CD4-positive, alpha-beta T cell treated with Interleukin-6 at 100 ng/mL for 8 hours (primary cell): Measurements from ENCODE around the gene PFDN6.
A peak's percentile ranks its signal among the peaks of the same experiment; 100 is the strongest.
"Not testable (repeated sequence)": the region's sequence is repeated elsewhere in the genome, so short reads cannot be mapped to it uniquely, and the experiment has no call there.

Source experiments
- DNase-seq: peaks from one replicate; pipeline ENCODE4 v3.0.0-alpha.2; 2020; ENCODE audit warnings: mixed read lengths, low spot score

The PFDN6 gene

GRCh38 chr6:33288921-33289783, at the start of gene PFDN6, which contains the start of gene WDR46:
Gene PFDN6, plus strand, starts transcription at chr6:33289601. Its CDS starts 256 bp downstream, at chr6:33289857.
Gene WDR46, minus strand, starts transcription at chr6:33289239. Its CDS starts 69 bp downstream, at chr6:33289170.
- DNase-seq: peak; percentile 82

GRCh38 chr6:33241968-33242367, 47.4 kb upstream of the PFDN6 start:
- DNase-seq: no peak

- DNase-seq: no peak
Measured at GRCh38 chr6:33243476-33243875, 45.9 kb upstream of the PFDN6 start.

- peak; percentile 89 for DNase-seq
Measured at GRCh38 chr6:33247977-33248642, 41.3 kb upstream of the PFDN6 start.

GRCh38 chr6:33248643-33248931, 40.8 kb upstream of the PFDN6 start:
- DNase-seq: no peak

GRCh38 chr6:33248932-33249731, 40.3 kb upstream of the PFDN6 start:
- DNase-seq: peak; percentile 97

- no peak for DNase-seq
Measured at GRCh38 chr6:33249732-33250630, 39.4 kb upstream of the PFDN6 start.

GRCh38 chr6:33250731-33251130, 38.7 kb upstream of the PFDN6 start:
- DNase-seq: no peak

GRCh38 chr6:33251395-33252012, 37.9 kb upstream of the PFDN6 start:
- no peak for DNase-seq

GRCh38 chr6:33252759-33253158, 36.6 kb upstream of the PFDN6 start:
- DNase-seq: no peak

GRCh38 chr6:33254591-33254990, 34.8 kb upstream of the PFDN6 start:
- DNase-seq: no peak

- DNase-seq: no peak
Measured at GRCh38 chr6:33259032-33259431, 30.4 kb upstream of the PFDN6 start.

- not testable (repeated sequence) for DNase-seq
Measured at GRCh38 chr6:33262490-33262889, 26.9 kb upstream of the PFDN6 start.

GRCh38 chr6:33264015-33264414, 25.4 kb upstream of the PFDN6 start:
- DNase-seq: no peak

GRCh38 chr6:33271117-33271467, 18.3 kb upstream of the PFDN6 start:
- no peak for DNase-seq

GRCh38 chr6:33271468-33272274, 17.7 kb upstream of the PFDN6 start, which contains the start of the genes RPS18 and VPS52:
Gene RPS18, plus strand, starts transcription at chr6:33272075. Its CDS starts 45 bp downstream, at chr6:33272120.
Gene VPS52, minus strand, starts transcription at chr6:33271876. Its CDS starts 201 bp downstream, at chr6:33271675.
- peak; percentile 96 for DNase-seq

GRCh38 chr6:33272275-33273128, 16.9 kb upstream of the PFDN6 start:
- DNase-seq: no peak

GRCh38 chr6:33273129-33273923, 16.1 kb upstream of the PFDN6 start:
- no peak for DNase-seq
